ENCODE results near the gene RHBDF1.

The RHBDF1 gene

DNA sequence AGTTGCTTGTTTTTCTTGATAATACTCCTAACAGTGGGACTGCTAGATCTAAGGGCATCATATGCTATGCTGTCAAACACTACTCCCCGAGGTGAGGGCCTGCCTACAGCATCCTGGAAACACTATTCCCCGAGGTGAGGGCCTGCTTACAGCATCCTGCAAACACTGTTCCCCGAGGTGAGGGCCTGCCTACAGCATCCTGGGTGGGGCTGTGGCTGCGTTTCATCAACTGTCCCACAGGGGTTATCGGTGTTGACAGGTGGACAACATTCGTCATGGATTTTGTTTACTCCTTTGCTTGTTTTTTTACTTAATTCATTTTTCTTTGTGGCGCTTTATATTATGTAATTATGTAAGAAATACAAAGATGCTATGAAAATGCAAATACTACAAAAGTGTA lies 43.6 kb upstream of the RHBDF1 start:
- TF ChIP-seq, protein P1, sequence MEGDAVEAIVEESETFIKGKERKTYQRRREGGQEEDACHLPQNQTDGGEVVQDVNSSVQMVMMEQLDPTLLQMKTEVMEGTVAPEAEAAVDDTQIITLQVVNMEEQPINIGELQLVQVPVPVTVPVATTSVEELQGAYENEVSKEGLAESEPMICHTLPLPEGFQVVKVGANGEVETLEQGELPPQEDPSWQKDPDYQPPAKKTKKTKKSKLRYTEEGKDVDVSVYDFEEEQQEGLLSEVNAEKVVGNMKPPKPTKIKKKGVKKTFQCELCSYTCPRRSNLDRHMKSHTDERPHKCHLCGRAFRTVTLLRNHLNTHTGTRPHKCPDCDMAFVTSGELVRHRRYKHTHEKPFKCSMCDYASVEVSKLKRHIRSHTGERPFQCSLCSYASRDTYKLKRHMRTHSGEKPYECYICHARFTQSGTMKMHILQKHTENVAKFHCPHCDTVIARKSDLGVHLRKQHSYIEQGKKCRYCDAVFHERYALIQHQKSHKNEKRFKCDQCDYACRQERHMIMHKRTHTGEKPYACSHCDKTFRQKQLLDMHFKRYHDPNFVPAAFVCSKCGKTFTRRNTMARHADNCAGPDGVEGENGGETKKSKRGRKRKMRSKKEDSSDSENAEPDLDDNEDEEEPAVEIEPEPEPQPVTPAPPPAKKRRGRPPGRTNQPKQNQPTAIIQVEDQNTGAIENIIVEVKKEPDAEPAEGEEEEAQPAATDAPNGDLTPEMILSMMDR (IDR thresholded peaks at IDR 0.05; ENCODE audit: insufficient read depth, low read length): no peak
- TF ChIP-seq POLR2AphosphoS5 (IDR thresholded peaks at IDR 0.05; ENCODE audit: low read depth) (no peak), GABPA (IDR thresholded peaks at IDR 0.05; ENCODE audit: low read depth) (no peak), SPI1 (IDR thresholded peaks at IDR 0.05; ENCODE audit: borderline replicate concordance, low read depth) (no peak)
- TF ChIP-seq, protein P2, sequence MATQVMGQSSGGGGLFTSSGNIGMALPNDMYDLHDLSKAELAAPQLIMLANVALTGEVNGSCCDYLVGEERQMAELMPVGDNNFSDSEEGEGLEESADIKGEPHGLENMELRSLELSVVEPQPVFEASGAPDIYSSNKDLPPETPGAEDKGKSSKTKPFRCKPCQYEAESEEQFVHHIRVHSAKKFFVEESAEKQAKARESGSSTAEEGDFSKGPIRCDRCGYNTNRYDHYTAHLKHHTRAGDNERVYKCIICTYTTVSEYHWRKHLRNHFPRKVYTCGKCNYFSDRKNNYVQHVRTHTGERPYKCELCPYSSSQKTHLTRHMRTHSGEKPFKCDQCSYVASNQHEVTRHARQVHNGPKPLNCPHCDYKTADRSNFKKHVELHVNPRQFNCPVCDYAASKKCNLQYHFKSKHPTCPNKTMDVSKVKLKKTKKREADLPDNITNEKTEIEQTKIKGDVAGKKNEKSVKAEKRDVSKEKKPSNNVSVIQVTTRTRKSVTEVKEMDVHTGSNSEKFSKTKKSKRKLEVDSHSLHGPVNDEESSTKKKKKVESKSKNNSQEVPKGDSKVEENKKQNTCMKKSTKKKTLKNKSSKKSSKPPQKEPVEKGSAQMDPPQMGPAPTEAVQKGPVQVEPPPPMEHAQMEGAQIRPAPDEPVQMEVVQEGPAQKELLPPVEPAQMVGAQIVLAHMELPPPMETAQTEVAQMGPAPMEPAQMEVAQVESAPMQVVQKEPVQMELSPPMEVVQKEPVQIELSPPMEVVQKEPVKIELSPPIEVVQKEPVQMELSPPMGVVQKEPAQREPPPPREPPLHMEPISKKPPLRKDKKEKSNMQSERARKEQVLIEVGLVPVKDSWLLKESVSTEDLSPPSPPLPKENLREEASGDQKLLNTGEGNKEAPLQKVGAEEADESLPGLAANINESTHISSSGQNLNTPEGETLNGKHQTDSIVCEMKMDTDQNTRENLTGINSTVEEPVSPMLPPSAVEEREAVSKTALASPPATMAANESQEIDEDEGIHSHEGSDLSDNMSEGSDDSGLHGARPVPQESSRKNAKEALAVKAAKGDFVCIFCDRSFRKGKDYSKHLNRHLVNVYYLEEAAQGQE (IDR thresholded peaks at IDR 0.05; ENCODE audit: insufficient replicate concordance, low read depth): no peak
- Histone ChIP-seq H3K27ac (replicated peaks) (no peak overlapping the region), H3K27me3 (ENCODE audit: insufficient read depth, poor library complexity, severe bottlenecking) (no peaks in the 10 kb centered on the region), H3K4me3 (replicated peaks; ENCODE audit: insufficient read depth, low read length) (no peak overlapping the region)
- no peak for DNase-seq (ENCODE audit: low read depth in 1 of 2, low spot score in 1 of 2)

DNA sequence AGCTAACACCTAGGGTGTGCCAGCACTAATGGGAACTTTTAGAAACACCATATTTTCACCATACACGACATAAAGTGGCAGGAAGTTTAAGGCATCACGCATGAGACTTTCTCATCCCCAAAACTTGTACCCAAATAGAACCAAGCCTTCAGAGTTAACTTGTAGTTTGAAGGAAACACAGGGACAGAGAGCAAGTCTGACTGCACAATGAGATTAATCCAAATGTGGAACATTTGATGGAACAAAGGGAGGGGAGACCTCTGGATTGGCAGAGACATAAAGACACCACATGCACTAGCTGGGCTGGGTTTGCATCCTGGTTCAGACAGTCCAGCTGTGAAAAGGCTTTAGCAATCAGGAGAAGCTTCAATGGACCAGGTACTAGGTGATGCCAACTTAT lies 41.9 kb upstream of the RHBDF1 start:
- TF ChIP-seq, protein P1 (IDR thresholded peaks at IDR 0.05; ENCODE audit: insufficient read depth, low read length): no peak
- no peak for DNase-seq (ENCODE audit: low read depth in 1 of 2, low spot score in 1 of 2)
- H3K27me3 ChIP-seq (ENCODE audit: insufficient read depth, poor library complexity, severe bottlenecking): no peaks in the 10 kb centered on the region
- no peak overlapping the region for H3K27ac ChIP-seq (replicated peaks)
- no peak overlapping the region for H3K4me3 ChIP-seq (replicated peaks; ENCODE audit: insufficient read depth, low read length)

DNA sequence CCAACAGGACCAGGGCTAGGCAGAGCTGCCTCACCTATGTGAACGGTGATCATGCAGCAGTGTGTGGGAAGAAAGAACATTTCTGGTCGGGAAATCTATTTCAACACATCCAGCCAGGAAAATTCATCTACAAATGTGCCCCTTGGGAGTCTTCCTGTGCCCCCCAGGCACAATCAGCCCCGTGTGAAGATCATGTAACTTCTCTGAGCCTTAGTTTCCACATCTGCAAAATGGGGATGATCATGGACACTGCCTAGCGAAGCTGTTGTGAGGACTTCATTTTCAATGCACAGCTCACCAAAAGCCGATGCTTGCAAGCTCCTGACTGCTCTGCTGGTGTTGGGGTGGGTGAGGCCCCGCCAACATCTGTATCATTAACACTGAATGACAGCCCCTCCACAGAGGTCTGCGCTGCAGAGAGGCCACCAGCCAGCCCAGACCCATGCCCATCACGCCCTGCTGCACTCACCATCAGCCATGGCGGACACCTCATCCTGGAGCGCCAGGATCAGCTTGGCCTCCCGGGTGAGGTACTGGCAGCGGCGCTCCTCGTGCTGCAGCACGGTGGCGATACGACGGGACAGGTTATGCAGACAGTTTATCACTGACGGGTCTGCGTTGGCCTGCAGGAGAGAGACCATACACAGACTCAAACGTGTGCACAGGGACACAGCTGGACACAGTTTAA lies 39.9 kb upstream of the RHBDF1 start:
- H3K27ac ChIP-seq (replicated peaks): no peak overlapping the region
- H3K27me3 ChIP-seq (ENCODE audit: insufficient read depth, poor library complexity, severe bottlenecking): no peaks in the 10 kb centered on the region
- TF ChIP-seq POLR2AphosphoS5 (IDR thresholded peaks at IDR 0.05; ENCODE audit: low read depth): no peak
- TF ChIP-seq, protein P1 (IDR thresholded peaks at IDR 0.05; ENCODE audit: insufficient read depth, low read length): no peak
- TF ChIP-seq, protein P2 (IDR thresholded peaks at IDR 0.05; ENCODE audit: insufficient replicate concordance, low read depth): no peak
- TF ChIP-seq GABPA (IDR thresholded peaks at IDR 0.05; ENCODE audit: low read depth): no peak
- no peak for TF ChIP-seq SPI1 (IDR thresholded peaks at IDR 0.05; ENCODE audit: borderline replicate concordance, low read depth)
- no peak overlapping the region for H3K4me3 ChIP-seq (replicated peaks; ENCODE audit: insufficient read depth, low read length)
- no peak for DNase-seq (ENCODE audit: low read depth in 1 of 2, low spot score in 1 of 2)
